CD4-positive, alpha-beta T cell treated with Interleukin-6 for 4 hours (primary cell): ENCODE data around the gene SLC35A2.
A peak's percentile ranks its signal among the peaks of the same experiment; 100 is the strongest.
"Not testable (repeated sequence)": the region's sequence is repeated elsewhere in the genome, so short reads cannot be mapped to it uniquely, and the experiment has no call there.

Source experiments
- DNase-seq: peaks from one replicate; pipeline ENCODE4 v3.0.0-alpha.2; 2020; ENCODE audit warnings: mixed read lengths

The SLC35A2 gene

DNA sequence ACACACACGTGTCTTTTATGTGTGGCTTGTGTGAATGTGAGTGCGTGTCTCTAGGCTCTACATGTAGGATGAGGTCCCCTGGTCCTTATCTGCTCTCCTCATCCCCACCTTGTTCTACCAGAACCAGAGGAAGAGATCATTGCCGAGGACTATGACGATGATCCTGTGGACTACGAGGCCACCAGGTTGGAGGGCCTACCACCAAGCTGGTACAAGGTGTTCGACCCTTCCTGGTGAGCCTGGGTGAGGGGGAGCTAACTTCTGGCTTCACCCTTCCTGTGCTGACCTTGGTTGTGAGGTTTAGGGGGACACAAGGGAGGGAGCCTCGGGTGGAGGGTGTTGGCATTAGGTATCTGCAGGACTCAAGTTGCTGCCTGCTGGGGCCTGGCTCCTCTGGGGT, 10.4 kb downstream of the SLC35A2 start:
- no peak for DNase-seq

- DNase-seq = no peak
Measured at GRCh38 chrX:48899078-48899410, 12.4 kb downstream of the SLC35A2 start.

GRCh38 chrX:48897625-48898306, 13.7 kb downstream of the SLC35A2 start, which contains the start of the genes PQBP1 and TIMM17B:
PQBP1 (plus strand) TSS chrX:48897930; CDS start chrX:48898510, 580 bp downstream.
TIMM17B (minus strand) TSS chrX:48897768; CDS start chrX:48897749, 19 bp downstream.
- DNase-seq = peak; percentile 89

- DNase-seq = peak; percentile 60
Measured at GRCh38 chrX:48897157-48897624, 14.3 kb downstream of the SLC35A2 start.

GRCh38 chrX:48896611-48897011, 14.8 kb downstream of the SLC35A2 start:
- no peak for DNase-seq

GRCh38 chrX:48894891-48895290, 16.6 kb downstream of the SLC35A2 start:
- DNase-seq = no peak

GRCh38 chrX:48893556-48894348, 17.7 kb downstream of the SLC35A2 start:
- DNase-seq = no peak

GRCh38 chrX:48892896-48893295, 18.6 kb downstream of the SLC35A2 start:
- DNase-seq = no peak

- DNase-seq = peak; percentile 82
Measured at GRCh38 chrX:48891402-48892288, 19.8 kb downstream of the SLC35A2 start.

DNA sequence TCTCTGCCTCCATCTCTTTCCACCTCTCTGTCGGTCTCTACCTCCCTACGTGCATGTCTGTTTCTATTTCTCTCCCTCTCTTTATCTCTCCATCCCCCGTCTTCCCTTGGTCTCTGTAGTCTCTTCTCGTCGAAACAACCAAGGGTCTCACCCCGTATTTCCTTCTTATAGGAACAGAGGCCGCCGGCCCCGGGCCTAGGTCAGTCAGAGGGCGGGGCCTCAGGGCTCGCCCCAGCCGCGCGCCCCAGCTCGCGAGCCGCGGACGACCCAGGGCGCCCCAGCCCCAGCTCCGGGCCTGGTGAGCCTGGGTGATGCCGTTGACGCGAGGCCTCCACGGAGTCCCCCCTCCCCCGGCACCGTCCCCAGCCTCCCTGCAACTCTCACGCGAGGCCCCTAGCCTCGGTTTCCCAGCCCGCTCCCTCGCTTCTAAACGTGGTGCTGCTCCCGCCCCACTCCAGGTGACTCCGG, 20.5 kb downstream of the SLC35A2 start:
- peak; percentile 26 for DNase-seq

DNA sequence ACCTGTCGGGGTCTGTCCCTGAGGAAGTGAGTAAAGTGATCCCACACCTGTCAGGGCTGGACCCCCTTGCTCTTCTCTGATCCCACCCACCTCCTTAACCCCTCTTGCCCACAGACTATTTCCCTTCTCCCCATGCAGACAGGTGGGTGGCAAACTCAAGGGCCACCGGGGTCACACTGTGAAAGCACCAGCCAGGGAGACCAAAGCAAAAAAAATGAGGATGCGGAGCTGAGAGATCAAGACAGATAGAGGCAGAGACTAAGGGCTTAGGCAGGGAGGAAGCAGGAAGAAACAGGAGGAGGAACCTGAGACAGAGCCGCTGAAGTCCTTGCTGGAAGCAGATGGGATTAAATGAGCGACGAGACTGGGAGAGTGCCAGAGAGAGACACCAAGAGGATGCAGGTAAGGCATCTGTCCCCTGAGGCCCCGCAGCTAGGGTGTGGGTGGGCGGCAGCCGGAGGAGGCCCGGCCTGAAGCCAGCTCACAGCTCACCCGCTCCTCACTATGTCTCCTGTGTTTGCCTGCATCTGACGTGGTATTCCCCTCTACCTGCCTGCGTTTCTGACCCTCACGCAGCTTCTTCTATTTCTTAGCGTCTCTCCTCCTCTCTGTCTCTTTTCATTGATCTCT, 21.0 kb downstream of the SLC35A2 start:
- no peak for DNase-seq

- DNase-seq = not testable (repeated sequence)
Measured at GRCh38 chrX:48886586-48886985, 24.9 kb downstream of the SLC35A2 start.

DNA sequence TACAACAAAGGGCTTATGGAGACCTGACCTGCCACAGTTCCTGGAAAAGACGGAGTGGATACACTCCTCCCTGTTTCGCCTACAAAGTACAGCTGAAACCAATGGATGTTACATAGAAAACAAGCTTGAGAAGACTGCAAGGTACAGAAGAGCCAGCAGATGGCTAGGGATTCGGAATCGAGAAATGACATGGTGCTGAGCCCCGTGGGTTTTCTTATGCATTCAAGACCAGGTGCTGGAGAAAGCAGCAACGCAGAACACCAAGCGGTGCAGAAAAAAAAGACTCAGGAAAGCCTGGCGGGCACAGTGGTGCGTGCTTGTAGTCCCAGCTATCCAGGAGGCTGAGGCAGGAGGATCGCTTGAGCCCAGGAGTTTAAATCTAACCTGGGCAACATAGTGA, 27.7 kb downstream of the SLC35A2 start:
- DNase-seq = no peak

- not testable (repeated sequence) for DNase-seq
Measured at GRCh38 chrX:48876944-48877343, 34.5 kb downstream of the SLC35A2 start.

GRCh38 chrX:48872017-48872416, 39.4 kb downstream of the SLC35A2 start:
- not testable (repeated sequence) for DNase-seq

DNA sequence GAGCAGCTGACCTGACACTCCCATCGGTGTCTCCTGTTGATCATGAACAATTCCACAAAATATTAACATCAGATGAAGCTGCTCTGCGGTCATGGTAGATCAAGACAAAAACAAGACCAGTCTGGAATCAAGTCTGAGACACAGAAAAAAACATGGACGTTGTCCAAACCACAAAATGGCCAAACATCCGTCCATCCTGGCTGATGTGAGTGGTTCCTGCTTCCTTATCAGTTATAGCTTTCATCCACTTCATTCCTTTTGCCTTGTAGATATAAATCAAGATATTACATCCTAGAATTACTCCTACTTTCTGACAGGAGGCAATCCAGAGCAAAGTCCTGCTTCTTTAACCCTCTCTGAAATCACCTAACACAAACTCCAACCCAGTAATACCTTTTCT, 47.2 kb downstream of the SLC35A2 start:
- no peak for DNase-seq

DNA sequence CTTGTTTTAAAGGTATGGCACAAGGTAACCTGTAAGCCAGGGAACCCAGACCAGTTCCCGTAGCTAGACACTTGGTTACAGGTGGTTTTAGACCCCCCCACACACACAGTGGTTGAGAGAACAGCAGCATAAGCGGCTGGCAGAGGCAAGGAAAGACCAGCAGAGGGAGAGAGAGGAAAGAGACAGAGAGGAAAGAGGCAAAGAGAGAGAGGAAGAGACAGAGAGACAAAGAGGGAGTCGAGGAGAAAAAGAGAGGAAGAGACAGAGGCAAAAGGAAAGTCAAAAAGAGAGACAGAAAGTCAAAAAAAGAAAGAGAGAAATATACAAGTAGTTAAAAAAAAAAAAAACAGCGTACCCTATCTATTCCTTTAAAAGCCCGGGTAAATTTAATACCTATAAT, 56.5 kb downstream of the SLC35A2 start:
- no peak for DNase-seq

DNA sequence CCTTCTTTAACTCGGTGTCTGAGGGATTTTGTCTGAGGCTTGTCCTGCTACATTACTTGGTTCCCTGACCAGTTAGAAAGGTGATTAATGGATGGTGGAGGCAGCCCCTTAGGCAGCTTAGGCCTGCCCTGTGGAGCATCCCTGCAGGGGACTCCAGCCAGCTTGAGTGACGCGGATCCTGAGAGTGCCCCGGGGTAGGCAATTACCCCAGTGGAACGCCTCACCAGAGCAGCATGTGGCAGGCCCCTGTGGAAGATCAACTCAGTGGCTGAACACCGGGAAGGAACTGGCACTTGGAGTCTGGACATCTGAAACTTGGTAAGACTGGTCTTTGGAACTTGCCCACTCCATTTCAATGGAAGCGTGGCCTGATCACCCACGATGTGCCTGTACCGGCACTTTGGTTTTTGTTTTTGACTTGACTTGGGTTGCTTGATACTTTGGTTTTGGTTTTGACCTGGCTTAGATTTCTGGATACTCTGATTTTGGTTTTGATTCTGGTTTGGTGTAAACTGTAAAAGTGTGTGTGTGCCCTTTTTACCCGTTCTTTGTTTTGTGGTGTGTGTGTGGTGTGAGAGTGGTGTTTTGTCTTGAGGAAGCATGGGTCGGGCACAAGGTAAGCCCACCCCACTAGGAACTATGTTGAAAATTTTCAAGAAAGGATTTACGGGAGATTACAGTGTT, 57.2 kb downstream of the SLC35A2 start:
- not testable (repeated sequence) for DNase-seq

- not testable (repeated sequence) for DNase-seq
Measured at GRCh38 chrX:48853494-48853893, 58.0 kb downstream of the SLC35A2 start.
